A673 (cell line): ENCODE data around the gene COLEC12. TPM values are rescaled to one million over a fixed set of nuclear protein-coding genes. Genes with fewer than 3 reads are reported as not detected.

Experiments used
- BruUV-seq: library from RNA; stranded (reverse); fragments of 400-500 nt; replicated peaks from 2 replicates; lab custom pipeline; 2021; lab: Mats Ljungman, UMichigan
- CTCF ChIA-PET: fragments of 300-600 bp; sonication (Branson Sonifier 250); formaldehyde crosslinking; loops from one replicate; lab custom pipeline; 2022; ENCODE audit warnings: antibody characterized with exemption; lab: Charles Lee
- POLR2A ChIA-PET: fragments of 300-600 bp; sonication (Branson Sonifier 250); formaldehyde crosslinking; loops from one replicate; lab custom pipeline; 2022; ENCODE audit warnings: antibody characterized with exemption; ENCODE audit not compliant: low non-redundant PET; lab: Charles Lee
- DNase-seq: peaks from one replicate; pipeline ENCODE4 v3.0.0-alpha.2; 2015; ENCODE audit warnings: low spot score
- H3K27ac ChIP-seq: fragments of 200-600 bp; sonication (generic); 2 replicates; pipeline ENCODE4 v1.5.1; 2016; ENCODE audit warnings: mixed run types, low read depth, mild to moderate bottlenecking, mixed read lengths, antibody characterized with exemption, low read length; ENCODE audit not compliant: poor library complexity, severe bottlenecking
- H3K27me3 ChIP-seq: fragments of 200-600 bp; sonication (generic); replicated peaks from 2 replicates; pipeline ENCODE4 v1.6.1; 2017; ENCODE audit warnings: mixed run types, low read depth, mild to moderate bottlenecking, mixed read lengths, antibody characterized with exemption, low read length; ENCODE audit not compliant: insufficient read depth, poor library complexity
- H3K36me3 ChIP-seq: fragments of 200-600 bp; sonication (generic); 2 replicates; pipeline ENCODE4 v1.6.1; 2016; ENCODE audit warnings: mixed run types, mild to moderate bottlenecking, mixed read lengths, antibody characterized with exemption, low read length; ENCODE audit not compliant: insufficient read depth, poor library complexity, severe bottlenecking
- H3K4me1 ChIP-seq: fragments of 200-600 bp; sonication (generic); 2 replicates; pipeline ENCODE4 v1.6.1; 2017; ENCODE audit warnings: mixed run types, mild to moderate bottlenecking, mixed read lengths, antibody characterized with exemption, low read length; ENCODE audit not compliant: insufficient read depth, poor library complexity, severe bottlenecking
- H3K4me3 ChIP-seq: fragments of 200-600 bp; sonication (generic); 2 replicates; pipeline ENCODE4 v1.5.1; 2016; ENCODE audit warnings: low read depth, mixed run types, mild to moderate bottlenecking, mixed read lengths, low read length; ENCODE audit not compliant: poor library complexity, severe bottlenecking
- H3K9me3 ChIP-seq: fragments of 200-600 bp; sonication (generic); 2 replicates; pipeline ENCODE4 v1.6.1; 2016; ENCODE audit warnings: mixed run types, low read depth, mild to moderate bottlenecking, mixed read lengths, antibody characterized with exemption, low read length; ENCODE audit not compliant: poor library complexity, severe bottlenecking
- CTCF ChIP-seq: fragments of 300-800, 200-600 bp; sonication (generic); conservative IDR thresholded peaks from 2 replicates; pipeline ENCODE4 v1.5.1; 2017; ENCODE audit warnings: low read depth, mild to moderate bottlenecking, antibody characterized with exemption, low read length, moderate library complexity, mixed read lengths
- EZH2 ChIP-seq: fragments of 200-600 bp; sonication (generic); IDR thresholded peaks from 2 replicates; pipeline ENCODE4 v1.6.1; 2017; ENCODE audit warnings: borderline replicate concordance, low read depth, mild to moderate bottlenecking, mixed read lengths, antibody characterized with exemption, low read length; ENCODE audit not compliant: poor library complexity, severe bottlenecking
- intact Hi-C: fragments of 100-400 bp; cut with micrococcal nuclease; formaldehyde crosslinking; loops from one replicate; pipeline ENCODE4 v1.10.0; 2022; ENCODE audit not compliant: unreplicated experiment
- total RNA-seq: library from RNA; stranded (reverse); gene quantifications from 2 replicates; pipeline ENCODE4 v1.2.3, GENCODE V29; 2021

COLEC12 gene
- total RNA-seq, 1 experiment from 2014 or later: 0.86 TPM

- Histone ChIP-seq H3K9me3 (peaks cover 4% of the 10 kb centered on the region), H3K27ac (no peak overlapping the region), H3K27me3 (no peaks in the 10 kb centered on the region), H3K36me3 (no peaks in the 10 kb centered on the region), H3K4me3 (no peak overlapping the region), H3K4me1 (no peaks in the 10 kb centered on the region)
- POLR2A ChIA-PET: no interaction called here
- TF ChIP-seq CTCF (no peak), EZH2 (no peak)
- DNase-seq: no peak
- intact Hi-C loops: no loop called here
- no TSS peak for BruUV-seq
- CTCF ChIA-PET: interaction anchor here (0.6 kb wide), 1 partner anchor 40 kb away, joined by 3 read pairs; no protein-coding TSS in a partner anchor
Observed at GRCh38 chr18:434410-434809, 66.1 kb downstream of the COLEC12 start.

- Histone ChIP-seq H3K4me1 (no peaks in the 10 kb centered on the region), H3K27me3 (no peaks in the 10 kb centered on the region), H3K4me3 (no peak overlapping the region), H3K36me3 (no peaks in the 10 kb centered on the region), H3K9me3 (peaks cover 4% of the 10 kb centered on the region), H3K27ac (no peak overlapping the region)
- intact Hi-C loops: no loop called here
- POLR2A ChIA-PET: interaction anchor here (0.7 kb wide), 1 partner anchor 23 kb away, joined by 11 read pairs; no protein-coding TSS in a partner anchor
- BruUV-seq: no TSS peak
- CTCF ChIA-PET: no interaction called here
- no peak for DNase-seq
- no peak for TF ChIP-seq EZH2
Observed at GRCh38 chr18:433960-434359, 66.5 kb downstream of the COLEC12 start.

GRCh38 chr18:433298-433697, 67.2 kb downstream of the COLEC12 start:
- Histone ChIP-seq H3K4me1 (no peaks in the 10 kb centered on the region), H3K9me3 (peaks cover 4% of the 10 kb centered on the region), H3K27ac (no peak overlapping the region), H3K36me3 (no peaks in the 10 kb centered on the region), H3K27me3 (no peaks in the 10 kb centered on the region), H3K4me3 (no peak overlapping the region)
- DNase-seq: no peak
- TF ChIP-seq EZH2: no peak
- no peak for TF ChIP-seq CTCF
- intact Hi-C loops: no loop called here
- POLR2A ChIA-PET: interaction anchor here (0.7 kb wide), 1 partner anchor 23 kb away, joined by 11 read pairs; no protein-coding TSS in a partner anchor
- BruUV-seq: no TSS peak
- CTCF ChIA-PET: no interaction called here

GRCh38 chr18:432791-433190, 67.7 kb downstream of the COLEC12 start:
- intact Hi-C loops: no loop called here
- DNase-seq: no peak
- peaks cover 4% of the 10 kb centered on the region for H3K9me3 ChIP-seq
- H3K36me3 ChIP-seq: no peaks in the 10 kb centered on the region
- ChIA-PET CTCF (no interaction called here), POLR2A (no interaction called here)
- no TSS peak for BruUV-seq
- H3K4me1 ChIP-seq: no peaks in the 10 kb centered on the region
- TF ChIP-seq CTCF: no peak
- no peak overlapping the region for H3K4me3 ChIP-seq
- H3K27me3 ChIP-seq: no peaks in the 10 kb centered on the region
- no peak overlapping the region for H3K27ac ChIP-seq
